EH (cell line): ENCODE measurements around the gene RTTN.
A peak's percentile ranks its signal among the peaks of the same experiment; 100 is the strongest.

Source experiments
- DNase-seq: peaks from one replicate; pipeline ENCODE4 v3.0.0-alpha.2; 2015; ENCODE audit warnings: low read depth

RTTN gene

GRCh38 chr18:70207181-70207580, 1.7 kb upstream of the RTTN start:
- DNase-seq, result no peak

GRCh38 chr18:70200286-70200685, 5.2 kb downstream of the RTTN start:
- no peak for DNase-seq

- no peak for DNase-seq
Observed at GRCh38 chr18:70197844-70198243, 7.6 kb downstream of the RTTN start.

GRCh38 chr18:70197026-70197425, 8.5 kb downstream of the RTTN start:
- DNase-seq, result peak; percentile 7

GRCh38 chr18:70195852-70196434, 9.5 kb downstream of the RTTN start:
- peak; percentile 62 for DNase-seq

- no peak for DNase-seq
Observed at GRCh38 chr18:70195014-70195614, 10.4 kb downstream of the RTTN start.

GRCh38 chr18:70194227-70194890, 11.1 kb downstream of the RTTN start:
- no peak for DNase-seq

GRCh38 chr18:70190529-70190928, 15.0 kb downstream of the RTTN start:
- no peak for DNase-seq

- no peak for DNase-seq
Observed at GRCh38 chr18:70188113-70188512, 17.4 kb downstream of the RTTN start.

- DNase-seq, result no peak
Observed at GRCh38 chr18:70183441-70183840, 22.0 kb downstream of the RTTN start.

- no peak for DNase-seq
Observed at GRCh38 chr18:70182548-70182947, 22.9 kb downstream of the RTTN start.

- no peak for DNase-seq
Observed at GRCh38 chr18:70181725-70182124, 23.8 kb downstream of the RTTN start.

GRCh38 chr18:70181015-70181414, 24.5 kb downstream of the RTTN start:
- peak; percentile 86 for DNase-seq

GRCh38 chr18:70176537-70176936, 28.9 kb downstream of the RTTN start:
- no peak for DNase-seq

- no peak for DNase-seq
Observed at GRCh38 chr18:70175216-70175615, 30.3 kb downstream of the RTTN start.

GRCh38 chr18:70172225-70172624, 33.3 kb downstream of the RTTN start:
- peak; percentile 31 for DNase-seq

- no peak for DNase-seq
Observed at GRCh38 chr18:70169747-70170146, 35.7 kb downstream of the RTTN start.

- no peak for DNase-seq
Observed at GRCh38 chr18:70166668-70167067, 38.8 kb downstream of the RTTN start.

- no peak for DNase-seq
Observed at GRCh38 chr18:70165936-70166335, 39.6 kb downstream of the RTTN start.

GRCh38 chr18:70160073-70160678, 45.3 kb downstream of the RTTN start:
- DNase-seq, result no peak

GRCh38 chr18:70158992-70159717, 46.3 kb downstream of the RTTN start:
- no peak for DNase-seq

- no peak for DNase-seq
Observed at GRCh38 chr18:70156886-70157285, 48.6 kb downstream of the RTTN start.
